Vagina (tissue), 2 donors: ENCODE results near the gene RGS3.

Source experiments
- CTCF ChIP-seq, 3 experiments: fragments of 450-650 bp in 2 of 3; fragments of 200-600 bp in 1 of 3; sonication (generic) in 1 of 3; IDR thresholded peaks; one replicate each; pipeline ENCODE4 v1.5.1; 2017 to 2019; ENCODE audit warnings: antibody characterized with exemption in 3 of 3, mild to moderate bottlenecking in 2 of 3, moderate library complexity in 2 of 3
- POLR2A ChIP-seq, 2 donors: fragments of 450-650 bp; IDR thresholded peaks; one replicate each; pipeline ENCODE4 v1.6.1; 2017; ENCODE audit warnings: antibody characterized with exemption in 2 of 2, mild to moderate bottlenecking in 2 of 2, moderate library complexity in 2 of 2
- POLR2AphosphoS5 ChIP-seq, 2 donors: sonication (generic); formaldehyde crosslinking; IDR thresholded peaks; one replicate each; pipeline ENCODE4 v1.9.0; 2017; ENCODE audit warnings: antibody characterized with exemption in 2 of 2, mild to moderate bottlenecking in 2 of 2, low read depth in 1 of 2; ENCODE audit not compliant: insufficient read depth in 1 of 2

- TF ChIP-seq CTCF (IDR thresholded peaks at IDR 0.05) (no peak), POLR2AphosphoS5 (IDR thresholded peaks at IDR 0.05; ENCODE audit: insufficient read depth in 1 of 2, low read depth in 1 of 2) (no peak), POLR2A (IDR thresholded peaks at IDR 0.05) (no peak)
Measured at GRCh38 chr9:113585555-113585954, 122.0 kb downstream of the RGS3 start.
